CD4-positive, alpha-beta T cell (primary cell): ENCODE results near the gene MT1X. TPM values are rescaled to one million over a fixed set of nuclear protein-coding genes. Genes with fewer than 3 reads are reported as not detected.

Experiments used
- ATAC-seq: fragments of 200-7000 bp; cut with Tn5 transposase; one replicate; pipeline ENCODE4 v1.10.0; 2022; ENCODE audit warnings: mild to moderate bottlenecking; ENCODE audit not compliant: poor library complexity
- CTCF ChIA-PET: fragments of 350-600 bp; sonication (Branson Sonifier 250); formaldehyde crosslinking; loops from one replicate; lab custom pipeline; 2021; ENCODE audit warnings: antibody characterized with exemption, inconsistent platforms; lab: Charles Lee
- POLR2A ChIA-PET: fragments of 350-600 bp; sonication (Branson Sonifier 250); formaldehyde crosslinking; loops from one replicate; lab custom pipeline; 2021; ENCODE audit warnings: antibody characterized with exemption, inconsistent platforms; lab: Charles Lee
- DNase-seq, 14 experiments: peaks; one replicate each; pipeline ENCODE4 v3.0.0-alpha.2; 2013 to 2020; ENCODE audit warnings: mixed read lengths in 2 of 14
- H3K27ac ChIP-seq, 2 donors: one replicate each; pipeline versions ENCODE4 v1.5.1 to v1.7.0; 2013; ENCODE audit warnings: low read length in 2 of 2, low read depth in 1 of 2, mild to moderate bottlenecking in 1 of 2
- H3K27me3 ChIP-seq, 2 experiments: 1 replicate in 1 of 2; 2 replicates in 1 of 2; pipeline versions ENCODE4 v1.6.1 to v1.7.0; 2013; ENCODE audit warnings: low read length in 2 of 2, control low read depth in 1 of 2, mild to moderate bottlenecking in 1 of 2, moderate library complexity in 1 of 2; ENCODE audit not compliant: insufficient read depth in 2 of 2, control insufficient read depth in 1 of 2
- H3K36me3 ChIP-seq: one replicate; pipeline ENCODE4 v1.6.1; 2013; ENCODE audit warnings: low read length, control low read depth; ENCODE audit not compliant: insufficient read depth
- H3K4me1 ChIP-seq: one replicate; pipeline ENCODE4 v1.6.1; 2013; ENCODE audit warnings: low read length, control low read depth; ENCODE audit not compliant: insufficient read depth
- H3K4me3 ChIP-seq: one replicate; pipeline ENCODE4 v1.5.1; 2013; ENCODE audit warnings: mild to moderate bottlenecking, low read length, moderate library complexity
- H3K9me3 ChIP-seq, 2 experiments: 1 replicate in 1 of 2; 2 replicates in 1 of 2; pipeline versions ENCODE4 v1.6.1 to v1.7.0; 2013; ENCODE audit warnings: low read length in 2 of 2, mild to moderate bottlenecking in 2 of 2, control low read depth in 1 of 2, moderate library complexity in 1 of 2; ENCODE audit not compliant: control insufficient read depth in 1 of 2, insufficient read depth in 1 of 2
- H3K27ac Mint-ChIP-seq: one replicate; pipeline ENCODE4 v1.8.0; 2020; ENCODE audit warnings: mixed read lengths
- H3K27me3 Mint-ChIP-seq: one replicate; pipeline ENCODE4 v1.8.0; 2021; ENCODE audit warnings: mixed read lengths
- H3K36me3 Mint-ChIP-seq: one replicate; pipeline ENCODE4 v1.8.0; 2021; ENCODE audit warnings: low read depth, mixed read lengths
- H3K4me1 Mint-ChIP-seq: one replicate; pipeline ENCODE4 v1.8.0; 2021; ENCODE audit warnings: low read depth, mixed read lengths
- H3K4me3 Mint-ChIP-seq: one replicate; pipeline ENCODE4 v1.8.0; 2020; ENCODE audit warnings: mild to moderate bottlenecking, mixed read lengths
- H3K9me3 Mint-ChIP-seq: one replicate; pipeline ENCODE4 v1.8.0; 2020; ENCODE audit warnings: mixed read lengths
- CTCF ChIP-seq: fragments of 200-600 bp; IDR thresholded peaks from one replicate; pipeline ENCODE4 v1.8.0; 2022; ENCODE audit warnings: antibody characterized with exemption, mild to moderate bottlenecking
- intact Hi-C, 2 experiments: fragments of 100-400 bp; cut with DNase I in 1 of 2; cut with micrococcal nuclease in 1 of 2; formaldehyde crosslinking; loops; one replicate each; pipeline versions ENCODE4 v1.15.1 to v1.9.0; 2023 to 2025; cut with DNase I, micrococcal nuclease
- total RNA-seq, 174 experiments: library from RNA in 2 of 174; stranded (reverse) in 2 of 174; gene quantifications; one replicate each; pipeline ENCODE4 v1.2.3 and lab custom pipeline; 2021 to 2026

The MT1X gene
- total RNA-seq, 2 experiments from 2014 or later, result 10.9 to 14.1 TPM

- H3K4me1 ChIP-seq, result peaks cover 3% of the 10 kb centered on the region
- no peak overlapping the region for H3K27ac Mint-ChIP-seq
- no peak overlapping the region for H3K4me3 ChIP-seq
- TF ChIP-seq CTCF, result no peak
- ChIA-PET CTCF (no interaction called here), POLR2A (no interaction called here)
- H3K36me3 Mint-ChIP-seq, result no peaks in the 10 kb centered on the region
- ATAC-seq (no peak), DNase-seq (no peak)
- peaks cover 48% of the 10 kb centered on the region for H3K27me3 Mint-ChIP-seq
- peaks cover under 1% of the 10 kb centered on the region for H3K4me1 Mint-ChIP-seq
- H3K9me3 Mint-ChIP-seq, result no peaks in the 10 kb centered on the region
- H3K36me3 ChIP-seq, result no peaks in the 10 kb centered on the region
- no peak overlapping the region for H3K27ac ChIP-seq
- intact Hi-C loops, result no loop called here
- peaks cover 0 to 5% of the 10 kb centered on the region in 2 experiments for H3K9me3 ChIP-seq
- peaks cover 5 to 18% of the 10 kb centered on the region in 2 experiments for H3K27me3 ChIP-seq
- no peak overlapping the region for H3K4me3 Mint-ChIP-seq
Measured at GRCh38 chr16:56649271-56649670, 33.0 kb upstream of the MT1X start.

- Mint-ChIP-seq H3K27ac (no peak overlapping the region), H3K4me1 (no peaks in the 10 kb centered on the region), H3K36me3 (no peaks in the 10 kb centered on the region), H3K4me3 (no peak overlapping the region), H3K27me3 (peaks cover 48% of the 10 kb centered on the region), H3K9me3 (no peaks in the 10 kb centered on the region)
- no peaks in the 10 kb centered on the region for H3K4me1 ChIP-seq
- no peak for TF ChIP-seq CTCF
- DNase-seq (no peak), ATAC-seq (no peak)
- peaks cover 5 to 18% of the 10 kb centered on the region in 2 experiments for H3K27me3 ChIP-seq
- no peak overlapping the region for H3K4me3 ChIP-seq
- peaks cover 0 to 5% of the 10 kb centered on the region in 2 experiments for H3K9me3 ChIP-seq
- no peaks in the 10 kb centered on the region for H3K36me3 ChIP-seq
- CTCF ChIA-PET, result no interaction called here
- no peak overlapping the region for H3K27ac ChIP-seq
- POLR2A ChIA-PET, result no interaction called here
- intact Hi-C loops, result no loop called here
Measured at GRCh38 chr16:56649820-56650219, 32.5 kb upstream of the MT1X start.

- peaks cover 48% of the 10 kb centered on the region for H3K27me3 Mint-ChIP-seq
- H3K9me3 Mint-ChIP-seq, result no peaks in the 10 kb centered on the region
- H3K4me3 Mint-ChIP-seq, result no peak within 1 kb of the TSS
- Histone ChIP-seq H3K36me3 (no peaks in the 10 kb centered on the region), H3K9me3 (peaks cover 0 to 5% of the 10 kb centered on the region in 2 experiments), H3K27me3 (peaks cover 5 to 18% of the 10 kb centered on the region in 2 experiments), H3K4me3 (no peak within 1 kb of the TSS), H3K27ac (no peak within 1 kb of the TSS), H3K4me1 (no peaks in the 10 kb centered on the region)
- no peak for TF ChIP-seq CTCF
- ATAC-seq (no peak), DNase-seq (no peak)
- H3K36me3 Mint-ChIP-seq, result no peaks in the 10 kb centered on the region
- ChIA-PET CTCF (no interaction called here), POLR2A (no interaction called here)
- no peaks in the 10 kb centered on the region for H3K4me1 Mint-ChIP-seq
- intact Hi-C loops, result no loop called here
- no peak within 1 kb of the TSS for H3K27ac Mint-ChIP-seq
Measured at GRCh38 chr16:56651586-56651985, 30.7 kb upstream of the MT1X start, which contains the start of gene MT1B. MT1B (plus strand) TSS chr16:56651886; CDS start chr16:56651954, 68 bp downstream.
